Sciatic nerve (tissue), 2 donors: ENCODE results near the gene ALK. TPM values are rescaled to one million over a fixed set of nuclear protein-coding genes. Genes with fewer than 3 reads are reported as not detected.

Experiments used
- ATAC-seq: fragments of 200-7000 bp; cut with Tn5 transposase; one replicate; pipeline ENCODE4 v1.9.1; 2020; ENCODE audit warnings: mild to moderate bottlenecking, moderate library complexity
- DNase-seq: peaks from one replicate; pipeline ENCODE4 v3.0.0-alpha.2; 2020; ENCODE audit warnings: low spot score
- intact Hi-C: fragments of 100-400 bp; cut with DNase I; formaldehyde crosslinking; loops from one replicate; pipeline ENCODE4 v1.14.2; 2022
- total RNA-seq: library from RNA; stranded (reverse); fragmentation: NEBNext Ultra II Directional; extraction: Animal tissue kit (Norgen Biotek cat#: 25700); gene quantifications from one replicate; pipeline ENCODE4 v1.2.1, GENCODE V29; 2021
- donor health status: DM: no; HTN: no; CAD: no.
- donor health status: DM: no; HTN: no; CAD: no.

ALK gene
- total RNA-seq, 1 donor from 2014 or later: 0.18 TPM

DNA sequence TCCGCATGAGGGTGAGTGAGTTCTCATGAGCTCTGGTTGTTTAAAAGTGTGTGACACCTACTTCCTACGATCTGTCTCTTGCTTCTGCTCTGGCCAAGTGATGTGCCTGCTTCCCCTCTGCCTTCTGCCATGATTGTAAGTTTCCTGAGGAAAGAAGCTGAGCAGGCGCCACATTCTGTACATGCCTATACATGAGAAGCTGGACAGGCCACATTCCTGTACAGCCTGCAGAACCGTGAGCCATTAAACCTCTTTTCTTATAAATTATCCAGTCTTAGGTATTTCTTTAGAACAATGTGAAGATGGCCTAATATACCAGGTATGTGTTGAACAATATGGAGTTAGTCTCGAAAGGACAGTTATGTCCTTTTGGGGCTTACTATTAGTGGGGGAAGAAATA lies 281.0 kb downstream of the ALK start:
- DNase-seq (no peak), ATAC-seq (no peak)
- intact Hi-C loops: no loop called here

DNA sequence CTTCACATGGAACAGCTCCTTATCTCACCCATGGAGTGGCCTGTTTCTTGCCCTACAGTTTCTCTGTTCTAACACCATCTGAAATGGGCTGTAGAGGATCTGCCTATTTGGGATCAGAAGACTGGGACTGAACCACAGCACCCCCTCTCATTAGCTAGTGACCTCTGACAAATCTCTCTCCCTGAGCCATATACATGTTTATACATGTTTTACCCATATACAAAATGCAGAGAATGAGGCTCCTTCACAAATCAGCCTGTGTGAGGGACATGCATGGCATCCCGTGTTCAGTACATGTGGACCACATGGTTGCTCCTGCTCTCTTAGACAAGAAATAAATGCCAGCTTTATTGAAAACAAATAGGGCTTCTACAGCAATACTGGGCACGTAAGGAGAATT lies 282.7 kb downstream of the ALK start:
- intact Hi-C loops: no loop called here
- no peak for ATAC-seq
- DNase-seq: no peak

DNA sequence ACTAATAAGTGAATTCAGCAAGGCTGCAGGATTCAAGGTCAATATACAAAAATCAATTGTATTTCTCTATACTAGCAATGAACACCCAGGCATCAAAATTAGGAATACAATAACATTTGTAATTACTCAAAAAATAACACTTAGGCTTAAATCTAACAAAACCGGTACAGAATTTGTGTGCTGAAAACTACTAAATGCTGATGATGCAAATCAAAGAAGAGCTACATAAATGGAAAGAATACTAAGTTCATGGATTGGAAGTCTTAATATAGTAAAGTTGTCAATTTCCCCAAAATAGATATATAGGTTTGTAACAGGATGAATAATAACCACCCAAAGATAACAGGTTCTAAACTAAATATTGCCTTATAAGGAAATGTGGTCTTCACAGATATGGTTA lies 286.5 kb downstream of the ALK start:
- intact Hi-C loops: no loop called here

GRCh38 chr2:29632018-29632417 lies 289.4 kb downstream of the ALK start:
- DNase-seq (no peak), ATAC-seq (no peak)
- intact Hi-C loops: no loop called here

More for the DNA sequence above, 286.5 kb downstream of the ALK start:
- no peak for ATAC-seq
- no peak for DNase-seq

GRCh38 chr2:29629495-29629894 lies 291.9 kb downstream of the ALK start:
- DNase-seq (no peak), ATAC-seq (no peak)
- intact Hi-C loops: no loop called here

DNA sequence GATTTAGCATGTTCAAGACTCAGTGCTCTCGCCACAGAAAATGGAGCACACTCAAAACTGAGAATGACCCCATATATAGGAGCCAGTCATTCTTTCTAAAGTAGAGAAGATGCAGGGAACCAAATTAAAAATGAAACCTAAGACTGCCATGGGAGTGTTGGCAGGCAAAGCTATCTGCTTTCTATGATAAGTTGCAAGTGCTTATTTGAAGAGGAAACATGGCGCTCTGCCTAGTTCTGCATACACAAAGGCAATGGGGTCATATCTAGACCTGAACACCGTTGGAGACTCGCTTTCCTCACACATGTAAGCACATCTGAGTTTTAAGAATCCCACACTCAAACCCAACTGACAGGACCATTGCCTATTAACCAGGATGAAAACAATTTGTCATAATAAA lies 292.5 kb downstream of the ALK start:
- DNase-seq (no peak), ATAC-seq (no peak)
- intact Hi-C loops: no loop called here

- intact Hi-C loops: no loop called here
- no peak for ATAC-seq
Observed at GRCh38 chr2:29628108-29628745, 293.2 kb downstream of the ALK start.

GRCh38 chr2:29627279-29627711 lies 294.1 kb downstream of the ALK start:
- intact Hi-C loops: no loop called here
- DNase-seq: no peak
- ATAC-seq: no peak

More at GRCh38 chr2:29628108-29628745, 293.2 kb downstream of the ALK start:
- DNase-seq: no peak

DNA sequence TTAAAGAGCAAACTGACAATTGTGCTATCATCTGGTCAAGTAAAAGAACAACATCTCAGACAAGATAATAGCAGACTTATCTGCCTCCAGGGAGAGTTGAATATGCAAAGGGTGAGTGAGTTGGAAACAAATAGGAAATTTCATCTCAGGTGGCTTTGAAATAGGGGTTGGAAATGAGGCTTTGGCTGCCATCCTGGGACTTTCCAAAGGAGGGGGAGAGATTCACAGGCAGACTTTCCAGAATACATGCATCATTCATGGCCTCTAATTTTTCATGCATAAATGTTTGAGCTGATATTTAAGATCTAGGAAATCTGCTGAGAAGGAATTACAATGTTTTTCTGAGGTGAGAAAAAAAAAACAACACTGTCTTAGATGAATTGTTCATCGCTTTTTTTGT lies 300.5 kb downstream of the ALK start:
- ATAC-seq (no peak), DNase-seq (no peak)
- intact Hi-C loops: no loop called here

DNA sequence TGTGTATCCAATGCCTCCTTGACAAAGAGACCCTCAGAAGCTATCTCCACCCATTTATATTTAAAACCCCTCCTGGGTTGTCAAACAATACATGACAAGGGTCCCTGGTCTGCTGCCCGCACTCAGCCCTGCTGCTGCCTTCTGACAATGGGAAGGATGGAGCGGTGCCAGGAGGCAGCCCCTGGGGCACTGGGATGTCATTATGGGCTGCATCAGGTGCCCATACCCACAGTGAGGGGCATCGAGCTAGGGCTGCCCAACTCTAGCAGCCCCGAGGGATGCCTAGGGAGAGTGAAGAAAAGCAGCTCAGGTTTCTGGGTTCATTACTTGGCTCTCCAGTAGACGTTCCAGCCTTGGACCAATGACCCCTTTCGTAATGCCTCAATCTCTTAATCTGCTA lies 301.7 kb downstream of the ALK start:
- DNase-seq (no peak), ATAC-seq (no peak)
- intact Hi-C loops: no loop called here

DNA sequence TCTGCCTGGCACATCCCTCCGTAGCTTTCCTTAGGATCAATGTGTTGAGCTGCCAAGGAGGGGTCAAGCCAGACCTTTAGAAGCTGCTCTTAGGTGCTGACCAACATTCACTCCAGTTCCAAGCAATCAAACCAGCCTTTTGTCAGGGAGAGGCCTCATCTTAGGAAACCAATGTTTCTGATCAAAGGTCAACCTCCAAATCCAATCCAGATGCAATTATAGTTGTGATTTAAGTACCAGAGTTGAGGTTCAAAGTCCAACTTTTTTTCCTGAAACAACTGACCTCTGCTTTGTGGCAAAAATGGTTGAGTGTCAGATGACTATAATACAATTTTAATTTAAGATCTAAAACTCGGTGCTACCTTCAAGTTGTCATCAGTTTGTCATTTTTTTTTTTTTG lies 303.4 kb downstream of the ALK start:
- DNase-seq (no peak), ATAC-seq (no peak)
- intact Hi-C loops: no loop called here

DNA sequence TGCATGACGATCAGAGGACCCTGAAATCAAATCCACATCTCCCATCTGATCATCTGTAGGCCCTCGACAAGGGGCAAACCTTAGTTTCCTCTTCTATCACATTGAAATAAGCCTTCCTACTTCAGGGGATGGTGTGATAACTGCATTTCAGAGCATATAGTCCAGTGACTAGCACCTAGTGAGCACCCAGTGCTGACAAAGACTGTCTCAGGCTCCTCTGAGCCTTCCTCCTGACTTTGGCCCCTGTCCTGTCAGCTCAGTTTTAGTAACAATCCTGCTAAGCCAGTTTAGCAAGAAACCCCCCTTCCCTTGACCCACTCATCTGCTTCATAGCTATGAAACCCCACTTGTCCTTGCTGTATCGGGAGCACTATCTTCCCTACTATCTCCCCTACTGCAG lies 304.0 kb downstream of the ALK start:
- DNase-seq: no peak
- intact Hi-C loops: no loop called here
- no peak for ATAC-seq

DNA sequence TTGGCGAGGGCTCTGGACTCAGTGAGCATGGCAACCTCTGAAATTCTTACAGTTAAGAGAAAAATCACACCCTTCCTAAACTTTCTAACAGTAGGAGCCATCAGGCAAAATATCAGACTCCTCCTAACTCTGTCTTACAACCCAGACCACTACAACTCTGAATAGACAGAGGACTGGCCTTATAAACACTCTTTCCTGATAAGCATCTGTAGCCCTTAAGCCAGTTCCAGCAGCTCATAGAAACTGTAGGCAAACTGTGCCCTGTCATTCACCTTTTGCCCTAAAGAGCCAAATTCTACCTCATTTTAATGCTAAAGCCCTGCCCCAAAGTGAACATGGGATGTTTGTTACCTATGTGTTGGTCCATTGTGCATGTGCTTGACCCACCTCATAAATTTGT lies 304.8 kb downstream of the ALK start:
- ATAC-seq (no peak), DNase-seq (no peak)
- intact Hi-C loops: no loop called here

- intact Hi-C loops: no loop called here
- DNase-seq (no peak), ATAC-seq (no peak)
Observed at GRCh38 chr2:29615841-29616240, 305.5 kb downstream of the ALK start.

DNA sequence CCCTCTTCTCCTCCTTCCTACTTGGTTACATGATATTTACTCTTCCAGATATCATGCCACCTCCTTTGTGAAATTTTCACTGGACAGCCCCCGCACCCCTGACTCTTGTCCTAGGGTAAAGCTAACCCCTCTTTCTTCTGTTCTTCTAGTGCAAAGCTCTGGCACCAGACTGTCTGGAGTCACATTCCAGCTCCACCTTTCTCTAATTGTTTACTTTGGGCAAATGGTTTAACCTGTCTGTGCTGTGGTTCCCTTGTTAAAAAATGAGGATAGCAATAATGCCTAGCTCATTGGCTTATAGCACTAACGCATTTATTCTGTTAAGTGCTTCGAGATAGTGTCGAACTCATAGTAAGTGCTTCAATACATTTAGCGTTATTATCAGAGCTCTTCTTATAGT lies 306.2 kb downstream of the ALK start:
- no peak for DNase-seq
- no peak for ATAC-seq
- intact Hi-C loops: no loop called here

DNA sequence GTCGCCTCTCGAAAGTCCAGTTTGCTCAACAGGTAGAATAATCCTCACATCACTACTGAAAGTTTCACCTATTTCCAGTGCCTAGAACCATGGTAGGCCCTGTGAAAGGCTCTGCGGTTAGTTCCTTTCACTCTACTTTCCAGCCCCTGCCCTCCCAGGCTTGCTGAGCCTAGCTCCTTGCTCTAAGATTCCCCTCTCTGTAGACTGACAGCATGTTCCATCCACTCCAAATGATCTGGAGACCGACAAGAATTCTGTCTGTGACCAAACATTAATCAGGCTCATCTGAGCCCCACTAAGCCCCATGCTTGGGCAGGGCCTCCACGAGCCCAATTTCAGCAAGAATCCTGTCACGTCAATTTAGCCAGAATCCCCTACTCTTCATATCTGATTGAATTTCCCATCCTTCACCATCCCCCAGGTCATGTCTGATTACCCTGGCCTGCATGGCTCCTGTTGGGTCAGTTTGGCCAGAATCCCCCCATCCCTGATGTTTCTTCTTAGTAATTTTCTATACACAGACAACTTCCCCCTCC lies 307.0 kb downstream of the ALK start:
- no peak for ATAC-seq
- intact Hi-C loops: no loop called here
- no peak for DNase-seq

DNA sequence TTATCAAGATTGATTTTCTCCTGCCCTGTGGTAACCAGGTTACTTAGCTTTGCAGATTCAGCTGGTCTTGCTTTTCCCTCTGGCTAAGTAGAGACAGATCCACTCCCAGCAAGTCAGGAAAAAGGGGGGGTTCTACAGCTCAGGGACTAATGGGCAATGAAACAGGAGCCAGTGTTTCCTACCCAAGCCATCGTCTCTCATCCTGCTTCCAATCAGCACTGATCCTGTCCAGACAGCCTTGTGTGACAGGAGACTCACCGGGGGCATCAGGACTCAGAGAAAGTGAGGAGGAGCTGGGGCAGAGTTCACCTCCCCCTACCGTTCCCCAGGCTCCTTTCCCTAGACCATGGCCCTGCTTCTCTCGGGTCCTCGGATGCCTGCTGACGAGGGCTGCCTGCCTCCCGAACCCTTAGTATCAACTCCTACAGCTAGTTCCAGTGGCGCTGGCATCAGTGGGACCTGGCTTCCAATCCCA lies 307.6 kb downstream of the ALK start:
- ATAC-seq: no peak
- no peak for DNase-seq
- intact Hi-C loops: no loop called here

DNA sequence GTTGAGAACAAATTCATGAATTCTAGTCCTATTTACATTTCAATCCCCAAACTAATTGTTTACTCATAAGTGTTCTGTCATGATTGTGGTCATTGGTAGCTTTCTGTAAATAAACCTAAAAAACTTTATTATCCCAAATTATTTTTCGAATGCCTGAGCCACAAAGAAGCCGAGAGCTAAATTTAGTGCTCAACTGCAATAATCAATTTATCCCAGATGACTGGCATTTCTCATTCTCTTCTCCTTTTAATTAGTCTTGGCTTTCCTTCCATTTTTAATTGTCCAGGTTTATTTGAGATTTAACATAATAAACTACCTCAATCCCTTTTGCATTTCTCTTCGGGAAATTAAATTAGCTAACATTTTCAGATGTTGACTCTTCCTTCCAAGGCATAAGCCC lies 308.3 kb downstream of the ALK start:
- ATAC-seq: no peak
- intact Hi-C loops: no loop called here
- no peak for DNase-seq

DNA sequence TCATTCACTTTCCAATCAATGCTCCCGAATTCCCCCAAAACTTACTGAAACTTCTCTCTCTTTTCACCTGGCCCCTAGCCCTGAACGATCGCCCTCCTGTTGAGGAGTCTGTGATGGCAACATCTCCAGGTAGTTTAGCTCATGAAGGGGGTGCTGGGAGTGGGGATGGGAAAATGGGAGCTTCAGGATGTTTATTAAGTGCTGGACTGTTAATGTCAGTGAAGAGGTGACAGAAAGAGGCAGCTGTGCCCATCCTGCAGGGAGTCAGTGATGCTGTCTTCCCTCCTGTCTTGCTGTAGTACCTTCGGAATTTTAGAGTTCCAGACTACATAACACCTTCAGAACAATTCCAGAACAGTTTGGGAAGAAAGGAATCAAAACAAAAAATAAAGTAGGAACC lies 308.8 kb downstream of the ALK start:
- no peak for DNase-seq
- no peak for ATAC-seq
- intact Hi-C loops: no loop called here

- DNase-seq: no peak
- intact Hi-C loops: no loop called here
- ATAC-seq: no peak
Observed at GRCh38 chr2:29611850-29612249, 309.5 kb downstream of the ALK start.

- intact Hi-C loops: no loop called here
- ATAC-seq: no peak
- no peak for DNase-seq
Observed at GRCh38 chr2:29611261-29611660, 310.1 kb downstream of the ALK start.
